ENCODE results near the gene DNASE1L3. TPM values are rescaled to one million over a fixed set of nuclear protein-coding genes. Genes with fewer than 3 reads are reported as not detected.
A peak's percentile ranks its signal among the peaks of the same experiment; 100 is the strongest.

Gene DNASE1L3
- total RNA-seq, 1 donor from 2014 or later, result 2.7 TPM

DNA sequence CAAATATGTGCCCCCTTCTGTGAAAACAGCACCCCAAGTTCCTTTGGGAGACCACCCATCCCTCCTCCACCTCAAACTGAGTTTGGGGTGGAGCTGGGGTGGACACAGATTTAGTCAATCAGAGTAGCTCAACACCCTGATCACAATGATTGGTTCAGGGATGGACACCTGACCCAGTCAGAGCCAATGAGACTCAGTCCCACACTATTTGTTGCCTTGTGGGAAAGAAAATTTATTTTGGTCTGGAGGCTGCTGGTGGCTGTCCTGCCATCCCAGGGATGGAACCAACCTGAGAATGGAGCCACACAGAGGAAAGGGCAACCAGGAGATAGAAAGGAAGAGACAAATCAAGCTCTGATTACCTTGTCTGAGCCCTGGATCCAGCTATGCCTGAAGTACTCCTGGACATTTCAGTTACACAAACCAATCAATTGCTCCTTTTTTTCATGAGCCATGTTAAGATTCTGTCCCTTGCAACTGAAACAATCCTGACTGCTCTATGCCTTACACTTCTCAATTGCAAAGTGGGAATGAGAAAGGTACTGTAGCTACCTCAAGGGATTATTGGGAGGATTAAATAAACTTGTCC, 10.6 kb downstream of the DNASE1L3 start:
- ATAC-seq, result no peak

DNA sequence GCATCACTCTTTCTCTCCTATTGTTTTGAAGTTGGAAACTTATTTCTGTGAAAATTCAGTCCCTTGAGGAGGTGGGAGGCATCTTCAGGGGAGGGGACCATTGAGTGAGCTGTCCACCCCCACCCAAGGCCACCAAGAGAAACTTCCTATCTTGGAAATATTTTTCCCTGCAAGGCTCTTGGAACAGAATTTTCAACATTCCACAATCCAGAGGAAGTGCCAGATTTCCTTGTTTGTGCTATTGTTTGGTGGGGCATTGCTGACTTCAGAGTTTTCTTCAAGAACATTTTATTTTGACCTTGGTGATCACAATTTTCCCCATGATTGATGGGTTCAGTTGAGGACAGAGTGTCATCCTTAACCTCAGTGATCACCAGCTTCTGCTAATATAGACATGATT, 12.0 kb downstream of the DNASE1L3 start:
- ATAC-seq, result no peak

DNA sequence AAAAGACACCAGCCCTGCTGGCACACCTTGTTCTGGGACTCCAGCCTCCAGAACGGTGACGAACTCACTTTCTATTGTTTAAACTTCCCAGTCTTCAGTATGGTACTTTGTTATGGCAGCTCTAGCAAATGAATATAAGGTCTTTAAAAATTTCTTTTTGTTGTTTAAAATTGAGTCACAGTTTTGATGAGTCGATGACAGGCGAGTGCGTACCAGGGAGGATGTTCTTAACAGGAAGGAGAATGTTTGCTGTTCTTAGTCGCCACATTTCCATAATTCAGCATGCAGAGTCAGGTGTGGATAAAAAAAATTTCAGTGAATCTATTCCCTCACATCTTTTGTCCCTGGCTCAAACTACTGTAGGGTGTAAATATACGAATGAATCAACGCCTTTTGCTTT, 12.4 kb downstream of the DNASE1L3 start:
- ATAC-seq, result peak; percentile 58

DNA sequence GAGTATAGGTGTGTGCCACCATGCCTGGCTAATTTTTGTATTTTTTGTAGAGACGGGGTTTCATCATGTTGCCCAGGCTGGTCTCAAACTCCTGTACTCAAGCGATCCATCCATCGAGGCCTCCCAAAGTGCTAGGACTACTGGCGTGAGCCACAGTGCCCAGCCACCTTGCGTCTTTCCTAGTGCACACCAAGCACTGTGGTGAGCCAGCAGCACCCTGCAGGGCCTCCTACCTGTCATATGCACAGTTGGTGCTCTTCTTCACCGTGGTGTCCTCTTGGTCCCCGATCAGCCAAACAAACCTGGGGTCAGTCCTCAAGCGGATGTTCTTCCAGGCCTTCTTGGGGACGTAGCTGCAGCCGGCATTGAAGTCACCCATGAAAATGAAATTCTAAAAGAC, 13.2 kb downstream of the DNASE1L3 start:
- no peak for ATAC-seq

DNA sequence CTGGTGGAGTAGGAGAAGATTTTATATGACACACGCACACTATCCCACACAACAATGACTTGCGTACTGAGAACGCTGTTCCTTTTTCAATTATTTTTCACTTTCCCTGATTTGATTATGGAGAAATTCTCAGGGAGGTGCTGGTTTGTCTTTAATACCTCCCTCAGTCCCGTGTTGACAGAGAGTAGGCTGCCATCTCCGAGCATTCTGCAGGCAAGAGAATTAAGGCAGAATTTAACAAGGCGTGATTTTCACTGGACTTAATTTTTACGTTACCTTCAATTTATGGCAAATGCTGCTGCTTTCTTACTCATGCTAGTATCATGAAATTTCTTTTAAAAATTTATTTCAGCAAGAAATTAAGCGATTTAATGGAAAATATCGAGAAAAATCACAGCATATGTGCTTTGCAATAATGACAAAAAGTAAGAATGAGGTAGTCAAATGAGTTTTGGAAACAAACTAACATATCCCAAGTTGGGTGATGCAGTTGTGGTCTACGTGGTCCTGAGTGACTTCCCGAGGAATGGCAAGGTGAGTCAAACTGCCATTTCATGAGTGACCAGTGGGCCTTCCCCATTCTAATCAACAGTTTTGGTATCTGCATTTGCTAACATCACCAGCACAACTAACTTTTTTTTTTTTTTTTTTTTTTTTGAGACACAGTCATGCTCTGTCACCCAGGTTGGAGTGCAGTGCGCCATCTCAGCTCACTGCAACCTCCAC, 16.9 kb downstream of the DNASE1L3 start:
- no peak for ATAC-seq

DNA sequence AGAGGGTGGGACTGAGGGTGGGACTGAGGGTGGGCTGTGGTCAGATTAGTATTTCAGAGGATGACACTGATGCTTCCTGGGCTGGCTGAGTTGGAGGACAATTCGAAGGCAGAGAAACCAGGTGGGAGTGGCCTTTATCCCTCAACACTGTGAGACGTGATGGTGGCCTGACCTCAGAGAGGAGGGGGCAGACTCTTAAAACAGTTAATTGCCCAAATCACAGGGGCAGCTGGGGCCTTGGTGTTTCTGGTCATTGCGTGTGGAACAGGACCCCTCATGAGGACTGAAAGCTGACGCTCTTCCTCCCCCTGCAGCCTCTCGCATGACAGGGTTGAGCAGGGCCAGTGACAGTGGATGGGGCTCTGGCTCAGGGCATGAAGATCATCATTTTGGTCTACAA, 18.7 kb downstream of the DNASE1L3 start:
- no peak for ATAC-seq

DNA sequence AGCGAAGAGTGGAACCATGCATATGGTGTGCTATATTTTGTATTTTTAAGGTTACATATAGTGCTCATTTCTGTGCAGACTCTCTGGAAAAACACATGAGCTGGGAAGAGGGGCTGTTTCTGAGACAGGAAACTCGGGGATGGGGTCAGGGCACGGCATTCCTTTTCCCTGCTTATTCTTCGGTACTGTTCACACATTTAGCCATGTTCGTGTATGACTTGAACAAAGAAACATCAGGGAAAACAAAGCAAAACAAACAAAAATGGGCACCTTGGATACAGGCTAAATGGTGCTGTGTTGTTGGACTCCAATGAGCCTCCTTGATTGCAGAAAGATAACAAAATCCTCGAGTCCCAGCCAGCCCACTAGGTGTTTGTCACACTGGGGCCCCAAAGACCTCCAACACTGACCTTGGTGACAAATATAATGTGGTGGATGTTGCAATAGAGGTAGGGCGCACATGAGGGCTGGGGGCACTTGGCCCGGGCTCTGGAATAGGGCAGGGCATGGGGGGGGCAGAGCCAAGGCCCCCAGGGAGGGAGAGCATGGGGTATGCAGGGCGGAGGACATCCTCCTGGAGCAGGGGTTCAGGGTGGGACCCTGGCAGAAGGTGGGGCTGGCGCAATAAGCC, 19.3 kb downstream of the DNASE1L3 start:
- ATAC-seq, result no peak

DNA sequence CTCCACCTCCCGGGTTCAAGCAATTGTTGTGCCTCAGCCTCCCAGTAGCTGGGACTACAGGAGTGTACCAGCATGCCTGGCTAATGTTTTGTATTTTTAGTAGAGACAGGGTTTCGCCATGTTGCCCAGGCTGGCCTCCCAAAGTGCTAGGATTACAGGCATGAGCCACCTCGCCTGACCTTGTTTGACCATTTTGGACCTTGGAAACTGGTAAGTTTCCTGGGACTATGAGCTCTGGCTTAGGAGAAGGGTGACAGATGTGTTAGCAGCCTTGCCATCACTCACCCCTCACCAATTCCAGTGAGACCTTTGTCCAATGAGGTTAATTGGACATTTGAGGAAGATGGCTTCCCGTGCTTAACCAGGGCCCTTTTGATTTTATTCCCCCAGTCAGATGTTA, 19.9 kb downstream of the DNASE1L3 start:
- ATAC-seq, result no peak

DNA sequence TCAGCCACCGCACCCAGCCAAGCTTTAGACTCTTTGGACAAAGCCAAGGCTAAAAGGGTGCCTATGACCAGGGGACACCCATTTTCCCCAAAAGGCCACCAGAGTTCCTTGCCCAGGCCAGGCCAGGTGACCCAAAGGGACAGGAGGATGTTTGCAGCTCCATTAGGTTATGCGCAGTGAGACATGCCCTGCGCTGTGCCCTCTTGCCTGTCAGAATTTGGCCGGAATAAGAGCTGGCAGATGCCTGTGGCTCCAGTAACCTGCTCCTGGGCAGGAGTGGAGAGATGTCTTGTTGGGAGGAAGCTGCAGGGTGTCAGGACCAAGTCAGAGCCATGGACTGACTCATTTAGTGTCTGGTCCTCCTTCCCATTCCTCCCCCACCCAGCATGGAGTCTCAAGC, 20.5 kb downstream of the DNASE1L3 start:
- ATAC-seq, result no peak

DNA sequence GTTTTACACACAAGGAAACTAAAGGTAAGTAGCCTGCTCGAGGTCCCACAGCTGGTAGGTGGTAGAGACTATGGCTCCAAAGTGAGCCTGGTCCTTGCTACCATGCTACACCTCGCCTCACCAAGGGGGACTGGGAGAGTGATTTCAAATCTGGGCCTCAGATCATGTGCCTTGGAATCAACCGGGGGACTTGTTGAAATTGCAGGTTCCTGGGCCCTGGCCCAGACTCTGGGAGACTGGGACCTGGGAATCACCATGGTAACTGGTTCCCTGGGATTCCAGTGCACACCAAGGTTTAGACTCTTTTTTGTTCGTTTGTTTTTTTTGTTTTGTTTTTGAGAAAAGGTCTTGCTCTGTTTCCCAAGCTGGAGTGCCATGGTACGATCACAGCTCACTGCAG, 21.1 kb downstream of the DNASE1L3 start:
- ATAC-seq, result no peak

DNA sequence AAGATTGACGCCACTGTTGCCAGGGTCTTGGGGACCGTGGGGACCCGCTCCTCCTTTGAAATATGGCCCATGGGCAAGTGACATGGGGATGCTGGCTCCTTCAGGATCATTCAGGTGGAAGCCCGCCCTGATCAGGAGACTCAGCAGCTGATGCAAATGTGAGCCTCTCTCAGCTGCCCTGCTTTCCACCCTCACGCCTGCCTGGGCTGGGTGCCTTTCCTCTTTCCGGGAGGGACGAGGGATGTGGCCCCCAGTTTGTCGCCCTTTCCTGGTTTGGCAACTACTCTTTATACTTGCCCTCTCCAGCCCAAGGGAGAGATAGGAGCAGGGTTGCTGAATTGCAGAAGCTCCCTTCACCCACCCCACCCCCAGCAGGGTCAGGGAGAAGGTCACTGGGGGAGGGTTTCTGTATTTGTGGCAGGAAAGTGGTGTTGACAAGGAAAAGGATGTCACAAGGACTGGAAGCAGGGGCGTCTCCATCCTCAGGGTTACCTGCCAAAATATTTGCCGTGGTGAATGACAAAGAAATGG, 21.8 kb downstream of the DNASE1L3 start:
- no peak for ATAC-seq

DNA sequence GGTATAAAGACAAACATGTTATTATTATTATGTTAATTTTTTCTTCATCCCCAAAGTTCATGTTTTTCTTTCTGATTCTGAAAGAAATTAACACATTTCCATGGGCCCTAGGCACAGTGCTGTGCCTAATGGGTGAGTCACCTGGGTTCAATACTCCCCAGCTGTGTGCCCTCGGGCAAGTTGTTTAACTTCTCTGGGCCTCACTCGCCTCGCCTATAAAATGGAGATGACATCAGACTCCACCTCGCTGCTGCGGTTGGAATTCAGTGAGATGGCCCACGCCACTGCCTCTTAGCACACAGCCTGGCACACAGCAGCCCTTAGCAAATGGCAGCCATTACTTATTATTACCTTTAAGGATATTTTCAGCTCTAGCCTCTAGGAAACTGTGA, 22.6 kb downstream of the DNASE1L3 start:
- peak; percentile 88 for ATAC-seq

DNA sequence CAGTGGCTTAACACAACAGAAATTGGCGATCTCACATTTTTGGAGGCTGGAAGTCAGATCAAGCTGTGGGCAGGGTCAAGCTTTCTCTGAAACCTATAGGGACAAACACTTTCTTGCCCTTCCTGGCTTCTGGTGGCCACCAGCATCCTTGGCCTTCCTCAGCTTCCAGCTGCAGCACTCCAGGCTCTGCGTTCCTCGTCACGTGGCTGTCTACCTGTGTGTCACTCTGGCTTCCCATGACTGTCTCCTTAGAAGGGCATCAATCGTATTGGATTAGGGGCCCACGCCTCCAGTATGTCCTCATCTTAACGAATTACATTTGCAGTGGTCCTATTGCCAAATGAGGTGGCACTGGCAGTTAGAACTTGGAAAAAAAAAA, 25.8 kb downstream of the DNASE1L3 start:
- ATAC-seq, result no peak

DNA sequence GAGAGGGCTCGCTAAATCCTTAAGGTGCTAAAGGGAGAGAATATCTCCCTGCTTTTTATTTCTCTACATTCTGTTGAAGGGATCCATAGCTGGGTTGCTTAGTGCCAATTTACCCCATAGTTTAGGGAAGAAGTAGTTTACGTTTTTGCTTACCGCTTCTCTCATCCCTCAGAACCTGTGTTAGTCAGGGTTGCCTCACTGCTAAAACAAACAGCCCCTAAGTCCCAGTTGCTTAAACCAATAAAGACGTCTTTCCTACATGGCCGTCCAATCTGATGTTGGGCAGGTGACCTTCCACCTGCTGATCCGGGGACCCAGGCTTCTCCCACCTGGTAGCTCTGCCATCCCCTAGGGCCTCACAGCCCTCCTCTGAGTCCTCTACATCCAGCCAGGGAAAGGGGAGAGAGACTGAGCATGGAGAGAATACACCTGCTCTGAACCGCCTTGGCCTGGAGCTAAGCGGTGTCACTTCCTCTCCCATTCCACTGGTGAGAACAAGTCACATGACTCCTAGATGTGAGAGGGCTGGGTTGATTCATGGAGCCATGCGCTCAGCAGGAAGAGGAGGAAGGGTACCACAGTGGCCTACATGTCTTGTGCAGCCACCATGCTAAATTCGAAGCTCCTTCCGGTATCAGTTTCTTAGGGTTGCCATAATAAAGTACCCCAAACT, 26.3 kb downstream of the DNASE1L3 start:
- no peak for ATAC-seq

DNA sequence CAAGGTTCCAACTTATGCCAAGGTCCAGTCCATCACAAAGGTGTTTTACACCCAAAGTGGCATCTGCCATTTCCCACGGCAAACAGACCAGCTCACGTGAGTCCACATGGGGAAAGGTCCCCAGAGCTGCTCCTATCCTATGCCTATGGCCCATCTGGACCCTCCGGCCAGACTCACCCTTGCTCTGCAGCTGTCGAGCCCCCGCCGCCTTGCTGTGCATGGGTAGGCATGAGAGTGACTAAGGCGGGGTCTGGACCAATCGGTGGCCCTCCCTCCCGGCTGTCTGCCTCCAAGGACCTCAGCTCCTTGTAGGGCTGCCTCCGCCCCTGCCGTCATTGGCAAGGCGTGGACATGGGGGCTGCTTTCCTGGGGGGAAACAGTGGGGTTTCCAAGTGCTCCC, 26.9 kb downstream of the DNASE1L3 start:
- ATAC-seq, result no peak

DNA sequence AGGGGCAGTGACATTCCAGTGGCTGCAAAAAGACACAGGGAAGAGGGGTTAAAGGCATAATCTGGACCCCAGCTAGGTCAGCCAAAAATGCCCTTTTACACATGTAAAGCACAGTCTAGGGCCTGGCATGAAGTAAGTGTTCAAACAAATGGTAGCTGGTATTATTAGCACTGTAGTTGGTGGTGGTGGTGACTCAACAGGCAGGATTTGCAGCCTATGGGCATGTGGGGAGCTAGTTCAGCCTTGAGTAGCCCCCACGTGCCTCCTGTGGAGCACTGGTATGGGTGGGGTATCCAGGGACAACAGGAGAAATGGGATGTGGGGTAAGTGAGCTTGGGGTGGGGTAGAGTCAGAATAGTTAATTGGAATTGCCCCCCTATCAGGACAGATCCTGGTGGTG, 27.6 kb downstream of the DNASE1L3 start:
- ATAC-seq, result no peak

DNA sequence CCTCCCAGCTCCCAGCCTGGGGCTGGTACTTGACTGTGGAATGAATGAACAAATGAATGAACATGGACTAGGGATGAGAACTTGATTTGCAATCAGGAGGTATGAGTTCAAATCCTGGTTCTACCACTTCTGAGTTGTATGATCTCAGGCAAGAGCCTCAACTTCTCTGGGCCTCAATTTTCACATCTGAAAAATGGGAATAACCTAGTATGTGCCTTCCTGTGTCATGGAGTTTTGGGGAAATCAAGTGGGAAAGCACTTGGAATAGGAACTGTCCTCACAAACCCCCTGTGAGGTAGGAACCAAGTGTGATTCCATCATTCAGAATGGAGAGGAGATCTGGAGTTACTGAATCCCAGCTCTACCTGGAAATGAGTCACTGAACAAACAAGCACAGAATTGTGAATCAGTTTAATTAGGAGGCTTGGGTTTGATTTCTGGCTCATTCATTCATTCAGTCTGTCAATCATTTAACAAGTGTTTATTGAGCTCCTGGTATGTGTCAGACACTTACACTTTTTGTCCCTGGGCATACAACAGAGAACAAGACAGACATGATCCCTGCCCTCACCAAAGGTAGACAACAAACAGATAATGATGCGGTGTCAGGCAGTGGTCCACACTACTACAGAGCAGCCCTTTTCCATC, 29.7 kb downstream of the DNASE1L3 start:
- peak; percentile 1 for ATAC-seq

DNA sequence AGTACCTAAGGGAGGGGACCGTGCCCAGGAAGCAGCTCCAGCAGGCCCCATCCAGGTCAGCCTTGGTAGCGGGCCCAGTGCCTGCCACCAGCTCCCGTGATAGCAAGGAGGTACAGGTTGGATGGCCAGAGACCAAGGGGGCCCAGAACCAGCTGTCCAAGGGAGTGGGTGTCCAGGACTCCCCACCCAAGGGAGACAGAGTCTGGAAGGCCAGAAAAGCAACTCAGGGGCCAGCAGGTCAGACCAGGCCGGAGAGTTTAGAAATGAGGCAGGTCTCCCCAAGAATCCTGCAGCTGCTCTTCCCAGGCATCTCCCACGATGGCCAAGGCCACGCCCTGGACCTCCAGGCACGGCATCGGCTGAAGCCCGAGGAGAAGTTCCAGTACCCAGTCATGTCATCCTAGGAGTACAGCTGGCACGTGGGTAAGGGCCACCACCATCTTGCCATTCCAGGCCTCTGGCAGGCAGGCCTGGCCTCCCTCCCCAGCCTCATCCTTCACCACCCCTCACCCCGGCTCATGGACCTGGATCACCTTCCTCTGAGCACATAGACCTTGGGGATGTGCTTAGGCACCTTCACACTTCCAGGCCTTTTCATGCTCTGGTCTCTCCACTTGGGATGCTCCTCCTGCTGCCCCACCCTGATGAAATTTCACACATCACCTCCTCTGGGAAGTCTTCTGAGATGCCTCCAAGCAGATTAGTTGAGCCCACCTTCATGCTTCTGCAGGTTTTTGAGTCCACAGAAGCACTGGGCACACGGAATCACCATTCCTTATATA, 30.5 kb downstream of the DNASE1L3 start:
- ATAC-seq, result no peak

DNA sequence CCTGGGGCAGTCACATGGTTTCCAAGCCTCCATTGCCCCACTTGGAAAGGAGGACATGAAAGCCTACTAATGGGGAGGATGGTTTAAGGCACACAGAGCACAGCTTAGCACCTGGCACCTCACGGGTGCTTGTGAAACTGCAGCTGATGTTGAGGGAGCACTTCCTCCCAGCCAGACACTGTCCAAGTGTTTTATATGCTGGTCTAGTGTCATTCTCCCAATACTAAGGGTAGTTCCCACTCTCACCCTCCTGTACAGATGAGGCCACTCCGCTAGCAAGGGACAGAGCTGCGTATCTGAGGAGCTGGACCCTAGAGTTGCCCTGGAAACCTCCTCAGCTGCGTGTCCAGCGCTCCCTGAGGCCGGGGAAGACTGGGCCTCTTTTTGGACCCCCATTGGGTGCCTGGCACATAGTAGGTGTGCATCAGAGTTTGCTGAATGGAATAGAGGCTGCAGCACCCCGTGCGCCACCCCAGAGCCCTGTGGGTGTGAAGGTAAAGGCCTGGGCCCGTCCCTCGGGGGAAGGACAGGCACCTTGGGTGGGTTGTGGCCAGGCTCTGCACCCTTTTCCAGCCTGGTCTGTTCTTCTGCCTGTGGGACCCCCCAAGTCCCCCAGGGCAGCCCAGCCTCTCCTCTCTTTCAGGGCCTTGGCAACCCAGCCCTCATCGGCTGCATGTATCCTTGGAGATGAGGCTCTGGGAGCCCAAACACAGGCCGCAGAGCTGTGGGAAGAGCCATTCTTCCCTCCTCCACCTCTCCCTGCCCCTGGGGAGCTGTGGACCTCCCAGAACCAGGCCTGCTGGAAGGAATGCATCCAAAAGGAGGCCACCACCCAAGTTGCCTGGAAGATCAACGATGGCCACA, 31.3 kb downstream of the DNASE1L3 start:
- peak; percentile 5 for ATAC-seq

DNA sequence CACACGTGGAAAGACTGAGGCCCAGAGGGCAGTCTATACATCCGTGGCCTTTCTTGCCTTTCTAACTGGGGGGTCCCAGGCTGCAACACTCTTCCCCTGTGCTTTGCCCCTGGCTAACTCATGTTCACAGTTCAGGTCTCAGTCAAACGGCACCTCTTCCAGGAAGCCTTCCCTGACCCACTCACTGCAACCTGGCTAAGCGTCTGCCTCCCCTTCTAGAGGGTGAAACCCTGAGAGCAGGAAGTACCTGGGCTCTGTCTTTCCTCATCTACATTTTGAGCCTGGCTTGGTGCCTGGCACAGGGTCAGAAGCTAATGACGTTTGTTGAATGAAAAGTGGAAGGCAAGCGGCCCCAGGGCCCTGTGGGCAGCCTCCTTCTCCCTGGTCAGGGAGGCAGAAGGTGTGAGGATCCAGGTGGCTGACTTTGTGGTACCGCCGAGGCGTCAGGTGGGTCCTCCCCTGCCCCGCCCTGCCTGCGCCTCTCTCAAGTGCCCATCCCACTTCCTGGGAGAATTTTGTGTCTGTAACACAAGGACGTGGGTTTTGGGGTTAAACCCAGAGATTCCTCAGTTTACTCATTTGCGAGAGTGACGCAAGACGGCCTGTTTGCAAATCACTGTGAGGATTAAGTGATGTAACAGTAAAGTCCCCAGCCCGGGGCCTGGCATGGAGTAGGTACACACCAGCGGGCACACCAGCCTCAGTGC, 32.1 kb downstream of the DNASE1L3 start:
- no peak for ATAC-seq
